Cardiac fibroblast (primary cell): ENCODE data around the gene NKPD1.

ENCODE experiments used
- DNase-seq, 2 donors: peaks; one replicate each; pipeline versions ENCODE4 v3.0.0 to v3.0.0-alpha.2; 2010; ENCODE audit warnings: low read depth in 2 of 2
- H3K4me3 ChIP-seq, 2 donors: replicated peaks in 1 of 2; 1 replicate in 1 of 2; 2 replicates in 1 of 2; pipeline ENCODE4 v1.5.1; 2011; ENCODE audit warnings: low read depth in 2 of 2, low read length in 2 of 2, mild to moderate bottlenecking in 2 of 2, moderate library complexity in 1 of 2
- TF ChIP-seq, protein P1 (sequence below): IDR thresholded peaks from one replicate; pipeline ENCODE4 v1.5.1; 2011; ENCODE audit warnings: low read depth, mild to moderate bottlenecking, low read length, inconsistent platforms

Gene NKPD1

DNA sequence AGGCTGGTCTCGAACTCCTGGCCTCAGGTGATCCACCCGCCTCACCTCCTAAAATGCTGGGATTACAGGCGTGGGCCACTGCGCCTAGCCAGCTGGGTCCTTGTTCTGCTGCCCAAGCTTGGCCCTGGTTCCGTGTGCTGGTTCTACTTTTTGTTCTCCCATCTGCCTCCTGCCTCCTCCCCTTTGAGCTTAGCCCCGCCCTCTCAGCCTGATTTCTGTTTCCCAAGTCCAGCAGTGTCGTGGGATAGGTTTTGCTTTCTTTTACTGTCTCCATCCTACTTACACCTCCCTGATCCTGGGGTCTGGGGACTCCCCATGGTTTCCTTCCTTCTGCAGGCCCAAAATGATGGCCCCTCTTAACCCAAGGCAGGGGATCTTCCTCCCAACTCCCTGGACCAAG, 20.2 kb upstream of the NKPD1 start:
- DNase-seq: no peak
- TF ChIP-seq, protein P1, sequence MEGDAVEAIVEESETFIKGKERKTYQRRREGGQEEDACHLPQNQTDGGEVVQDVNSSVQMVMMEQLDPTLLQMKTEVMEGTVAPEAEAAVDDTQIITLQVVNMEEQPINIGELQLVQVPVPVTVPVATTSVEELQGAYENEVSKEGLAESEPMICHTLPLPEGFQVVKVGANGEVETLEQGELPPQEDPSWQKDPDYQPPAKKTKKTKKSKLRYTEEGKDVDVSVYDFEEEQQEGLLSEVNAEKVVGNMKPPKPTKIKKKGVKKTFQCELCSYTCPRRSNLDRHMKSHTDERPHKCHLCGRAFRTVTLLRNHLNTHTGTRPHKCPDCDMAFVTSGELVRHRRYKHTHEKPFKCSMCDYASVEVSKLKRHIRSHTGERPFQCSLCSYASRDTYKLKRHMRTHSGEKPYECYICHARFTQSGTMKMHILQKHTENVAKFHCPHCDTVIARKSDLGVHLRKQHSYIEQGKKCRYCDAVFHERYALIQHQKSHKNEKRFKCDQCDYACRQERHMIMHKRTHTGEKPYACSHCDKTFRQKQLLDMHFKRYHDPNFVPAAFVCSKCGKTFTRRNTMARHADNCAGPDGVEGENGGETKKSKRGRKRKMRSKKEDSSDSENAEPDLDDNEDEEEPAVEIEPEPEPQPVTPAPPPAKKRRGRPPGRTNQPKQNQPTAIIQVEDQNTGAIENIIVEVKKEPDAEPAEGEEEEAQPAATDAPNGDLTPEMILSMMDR: no peak
- no peak overlapping the region for H3K4me3 ChIP-seq

DNA sequence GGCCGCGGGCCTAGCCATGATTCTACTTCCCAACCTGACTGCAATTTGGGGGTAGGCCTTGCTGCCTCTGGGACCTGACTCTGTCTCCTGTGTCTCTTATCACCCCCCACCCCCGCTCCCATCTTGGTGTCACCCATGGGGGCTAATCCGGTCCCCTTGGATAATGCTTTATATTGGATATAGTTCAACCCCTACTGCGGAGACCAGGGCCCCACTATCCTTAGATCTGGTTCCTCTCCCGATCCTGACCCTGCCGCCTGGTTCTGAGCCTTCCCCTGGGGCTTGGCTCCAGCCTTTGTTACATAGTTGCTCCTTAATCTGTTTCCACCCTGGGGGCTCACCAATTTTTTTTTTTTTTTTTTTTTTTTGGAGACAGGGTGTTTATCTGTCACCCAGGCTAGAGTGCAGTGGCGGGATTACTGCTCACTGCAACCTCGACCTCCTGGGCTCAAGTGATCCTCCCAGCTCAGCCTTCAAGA, 19.1 kb upstream of the NKPD1 start:
- TF ChIP-seq, protein P1: no peak
- no peak for DNase-seq
- H3K4me3 ChIP-seq: peak overlapping the region; percentile 75 to 89

DNA sequence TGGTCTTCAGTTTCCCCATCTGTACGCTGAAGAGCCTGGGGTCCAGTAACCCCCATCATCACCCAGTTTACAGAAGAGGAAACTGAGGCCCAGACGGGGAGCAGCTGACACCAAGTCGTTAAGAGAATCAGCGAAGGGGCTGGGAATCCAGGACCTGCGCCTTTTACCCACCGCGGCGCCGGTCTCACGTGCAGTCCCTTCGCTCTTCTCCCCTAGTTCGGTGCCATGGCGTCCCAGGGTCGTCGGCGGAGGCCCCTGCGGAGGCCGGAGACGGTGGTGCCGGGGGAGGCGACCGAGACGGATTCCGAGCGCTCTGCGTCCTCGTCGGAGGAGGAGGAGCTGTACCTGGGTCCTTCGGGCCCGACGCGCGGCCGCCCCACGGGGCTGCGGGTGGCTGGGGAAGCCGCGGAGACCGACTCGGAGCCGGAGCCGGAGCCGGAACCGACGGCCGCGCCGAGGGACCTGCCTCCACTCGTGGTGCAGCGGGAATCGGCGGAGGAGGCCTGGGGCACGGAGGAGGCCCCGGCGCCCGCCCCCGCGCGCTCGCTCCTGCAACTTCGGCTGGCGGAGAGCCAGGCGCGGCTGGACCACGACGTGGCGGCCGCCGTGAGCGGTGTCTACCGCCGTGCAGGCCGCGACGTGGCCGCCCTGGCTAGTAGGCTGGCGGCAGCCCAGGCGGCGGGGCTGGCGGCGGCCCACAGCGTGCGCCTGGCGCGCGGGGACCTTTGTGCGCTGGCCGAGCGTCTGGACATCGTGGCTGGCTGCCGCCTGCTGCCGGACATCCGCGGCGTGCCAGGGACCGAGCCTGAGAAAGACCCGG, 18.5 kb upstream of the NKPD1 start:
- peak; percentile 35 to 42 for DNase-seq
- H3K4me3 ChIP-seq: peak overlapping the region; percentile 75 to 89
- TF ChIP-seq, protein P1: no peak

GRCh38 chr19:45178262-45179071, 17.7 kb upstream of the NKPD1 start, which contains the start of gene BLOC1S3:
BLOC1S3 (plus strand) TSS chr19:45178784; CDS start chr19:45179297, 513 bp downstream.
- peak; percentile 100 for DNase-seq
- TF ChIP-seq, protein P1: no peak
- H3K4me3 ChIP-seq: peak within 1 kb of the TSS; percentile 88 to 89

- TF ChIP-seq, protein P1: no peak
- peak in 1 of 2 donors; percentile 91 for DNase-seq
- peak within 1 kb of the TSS; percentile 88 to 89 for H3K4me3 ChIP-seq
Measured at GRCh38 chr19:45177817-45178261, 17.1 kb upstream of the NKPD1 start, which contains the start of gene TRAPPC6A. TRAPPC6A (minus strand) TSS chr19:45178237; CDS start chr19:45178218, 19 bp downstream.

DNA sequence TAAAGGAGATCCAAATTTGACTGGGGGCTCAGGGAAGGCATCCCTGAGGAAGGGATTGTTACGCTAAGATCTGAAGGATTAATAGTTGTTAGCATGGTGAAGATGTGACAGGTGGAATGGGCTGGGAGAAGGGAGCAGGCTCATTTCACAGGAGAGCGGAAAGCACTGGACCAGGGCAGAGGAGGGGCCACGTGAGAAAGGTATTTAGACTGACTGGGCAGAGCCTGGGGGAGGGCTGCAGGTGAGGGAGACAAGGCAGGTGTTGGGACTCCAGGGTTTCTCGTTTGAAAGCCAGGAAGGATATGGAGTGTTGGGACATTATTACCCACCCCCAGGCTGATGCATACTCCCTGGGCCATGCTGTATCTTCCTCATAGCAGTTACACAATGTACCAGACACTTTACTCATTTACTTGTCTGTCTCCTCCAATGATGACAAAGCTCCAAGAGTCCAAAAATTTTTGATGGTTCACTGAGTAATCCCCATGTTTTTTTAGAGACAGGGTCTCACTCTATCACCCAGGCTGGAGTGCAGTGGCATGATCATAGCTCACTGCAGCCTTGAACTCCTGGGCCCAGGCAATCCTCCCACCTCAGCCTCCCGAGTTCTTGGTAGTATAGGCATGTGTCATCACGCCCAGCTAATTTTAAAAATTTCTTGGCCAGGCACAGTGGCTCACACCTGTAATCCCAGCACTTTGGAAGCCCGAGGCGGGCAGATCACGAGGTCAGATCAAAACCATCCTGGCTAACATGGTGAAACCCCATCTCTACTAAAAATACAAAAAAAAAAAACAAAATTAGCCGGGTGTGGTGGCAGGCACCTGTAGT, 14.9 kb upstream of the NKPD1 start:
- no peak overlapping the region for H3K4me3 ChIP-seq
- DNase-seq: peak in 1 of 2 donors; percentile 61
- TF ChIP-seq, protein P1: no peak
